SU-DHL-6 (cell line): Measurements from ENCODE around the gene CUEDC1.

Experiments used
- H2AFZ ChIP-seq: fragments of 200-600 bp; sonication (generic); 2 replicates; pipeline ENCODE4 v1.6.1; 2014; ENCODE audit warnings: low read depth, mild to moderate bottlenecking, moderate library complexity, mixed read lengths, antibody characterized with exemption, low read length; ENCODE audit not compliant: severe bottlenecking
- H3F3A ChIP-seq: fragments of 200-600 bp; shearing (Covaris generic); 2 replicates; pipeline ENCODE4 v1.6.0; 2016; ENCODE audit warnings: antibody characterized with exemption, mild to moderate bottlenecking; ENCODE audit not compliant: insufficient read depth
- H3K27ac ChIP-seq: fragments of 200-600 bp; sonication (generic); 2 replicates; pipeline ENCODE4 v1.5.1; 2016; ENCODE audit warnings: low read depth, mild to moderate bottlenecking, low read length, moderate library complexity, mixed read lengths
- H3K27me3 ChIP-seq: fragments of 200-600 bp; sonication (generic), shearing (Covaris generic); 2 replicates; pipeline ENCODE4 v1.6.0; 2014; ENCODE audit warnings: mild to moderate bottlenecking, low read length
- H3K36me3 ChIP-seq: fragments of 200-600 bp; sonication (generic); 2 replicates; pipeline ENCODE4 v1.6.1; 2014; ENCODE audit warnings: mild to moderate bottlenecking, low read length, mixed read lengths
- H3K4me2 ChIP-seq: fragments of 300-600, 200-600 bp; shearing (Covaris generic), sonication (generic); 2 replicates; pipeline ENCODE4 v1.6.0; 2014; ENCODE audit warnings: low read length, low read depth, mild to moderate bottlenecking; ENCODE audit not compliant: poor library complexity, severe bottlenecking
- H3K4me3 ChIP-seq: fragments of 200-600 bp; sonication (generic); 2 replicates; pipeline ENCODE4 v1.5.1; 2014; ENCODE audit warnings: antibody characterized with exemption, low read length, mild to moderate bottlenecking, mixed read lengths; ENCODE audit not compliant: insufficient read depth, poor library complexity, severe bottlenecking
- H3K79me2 ChIP-seq: fragments of 200-600 bp; sonication (generic); 2 replicates; pipeline ENCODE4 v1.6.1; 2014; ENCODE audit warnings: mild to moderate bottlenecking, low read length, moderate library complexity; ENCODE audit not compliant: insufficient read depth
- H3K9ac ChIP-seq: fragments of 200-600 bp; sonication (generic); 2 replicates; pipeline ENCODE4 v1.7.0; 2014; ENCODE audit warnings: mild to moderate bottlenecking, low read length
- H3K9me2 ChIP-seq: fragments of 200-600 bp; sonication (generic); replicated peaks from 2 replicates; pipeline ENCODE4 v1.6.1; 2014; ENCODE audit warnings: low read length; ENCODE audit not compliant: insufficient read depth
- H3K9me3 ChIP-seq: fragments of 200-600 bp; sonication (generic); 2 replicates; pipeline ENCODE4 v1.6.1; 2014; ENCODE audit warnings: low read length, mixed read lengths; ENCODE audit not compliant: insufficient read depth
- H4K20me1 ChIP-seq: fragments of 200-600 bp; sonication (generic); 2 replicates; pipeline ENCODE4 v1.6.1; 2014; ENCODE audit warnings: low read depth, mild to moderate bottlenecking, antibody characterized with exemption, low read length, moderate library complexity, mixed read lengths
- EZH2phosphoT487 ChIP-seq: fragments of 200-600 bp; sonication (generic), shearing (Covaris generic); conservative IDR thresholded peaks from 2 replicates; pipeline ENCODE4 v1.6.1; 2018; ENCODE audit warnings: mild to moderate bottlenecking, antibody characterized with exemption, low read length, moderate library complexity, mixed read lengths
- TF ChIP-seq, protein P1 (sequence below): fragments of 200-600 bp; sonication (generic); IDR thresholded peaks from one replicate; pipeline ENCODE4 v1.5.1; 2017; ENCODE audit warnings: antibody characterized with exemption, mild to moderate bottlenecking, low read length, moderate library complexity; ENCODE audit not compliant: insufficient read depth, poor library complexity, severe bottlenecking

The CUEDC1 gene

GRCh38 chr17:57903961-57904360 lies 51.3 kb downstream of the CUEDC1 start:
- no peak overlapping the region for H3K27ac ChIP-seq
- H4K20me1 ChIP-seq, result no peaks in the 10 kb centered on the region
- H3K4me2 ChIP-seq, result no peak overlapping the region
- TF ChIP-seq, protein P1, sequence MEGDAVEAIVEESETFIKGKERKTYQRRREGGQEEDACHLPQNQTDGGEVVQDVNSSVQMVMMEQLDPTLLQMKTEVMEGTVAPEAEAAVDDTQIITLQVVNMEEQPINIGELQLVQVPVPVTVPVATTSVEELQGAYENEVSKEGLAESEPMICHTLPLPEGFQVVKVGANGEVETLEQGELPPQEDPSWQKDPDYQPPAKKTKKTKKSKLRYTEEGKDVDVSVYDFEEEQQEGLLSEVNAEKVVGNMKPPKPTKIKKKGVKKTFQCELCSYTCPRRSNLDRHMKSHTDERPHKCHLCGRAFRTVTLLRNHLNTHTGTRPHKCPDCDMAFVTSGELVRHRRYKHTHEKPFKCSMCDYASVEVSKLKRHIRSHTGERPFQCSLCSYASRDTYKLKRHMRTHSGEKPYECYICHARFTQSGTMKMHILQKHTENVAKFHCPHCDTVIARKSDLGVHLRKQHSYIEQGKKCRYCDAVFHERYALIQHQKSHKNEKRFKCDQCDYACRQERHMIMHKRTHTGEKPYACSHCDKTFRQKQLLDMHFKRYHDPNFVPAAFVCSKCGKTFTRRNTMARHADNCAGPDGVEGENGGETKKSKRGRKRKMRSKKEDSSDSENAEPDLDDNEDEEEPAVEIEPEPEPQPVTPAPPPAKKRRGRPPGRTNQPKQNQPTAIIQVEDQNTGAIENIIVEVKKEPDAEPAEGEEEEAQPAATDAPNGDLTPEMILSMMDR, result no peak
- no peak for TF ChIP-seq EZH2phosphoT487
- no peak overlapping the region for H3K4me3 ChIP-seq
- H3F3A ChIP-seq, result no peaks in the 10 kb centered on the region
- no peak overlapping the region for H2AFZ ChIP-seq
- no peak overlapping the region for H3K9ac ChIP-seq
- H3K79me2 ChIP-seq, result no peaks in the 10 kb centered on the region
- H3K36me3 ChIP-seq, result no peaks in the 10 kb centered on the region
- H3K9me2 ChIP-seq, result no peaks in the 10 kb centered on the region
- H3K9me3 ChIP-seq, result no peaks in the 10 kb centered on the region
- no peaks in the 10 kb centered on the region for H3K27me3 ChIP-seq

GRCh38 chr17:57902800-57903759 lies 52.1 kb downstream of the CUEDC1 start:
- H3K9me3 ChIP-seq, result no peaks in the 10 kb centered on the region
- no peak overlapping the region for H3K27ac ChIP-seq
- no peaks in the 10 kb centered on the region for H4K20me1 ChIP-seq
- no peaks in the 10 kb centered on the region for H3K9me2 ChIP-seq
- TF ChIP-seq, protein P1, result no peak
- TF ChIP-seq EZH2phosphoT487, result no peak
- no peak overlapping the region for H3K4me2 ChIP-seq
- no peak overlapping the region for H3K9ac ChIP-seq
- H3K27me3 ChIP-seq, result no peaks in the 10 kb centered on the region
- no peaks in the 10 kb centered on the region for H3F3A ChIP-seq
- no peak overlapping the region for H2AFZ ChIP-seq
- H3K36me3 ChIP-seq, result no peaks in the 10 kb centered on the region
- no peaks in the 10 kb centered on the region for H3K79me2 ChIP-seq
- no peak overlapping the region for H3K4me3 ChIP-seq

DNA sequence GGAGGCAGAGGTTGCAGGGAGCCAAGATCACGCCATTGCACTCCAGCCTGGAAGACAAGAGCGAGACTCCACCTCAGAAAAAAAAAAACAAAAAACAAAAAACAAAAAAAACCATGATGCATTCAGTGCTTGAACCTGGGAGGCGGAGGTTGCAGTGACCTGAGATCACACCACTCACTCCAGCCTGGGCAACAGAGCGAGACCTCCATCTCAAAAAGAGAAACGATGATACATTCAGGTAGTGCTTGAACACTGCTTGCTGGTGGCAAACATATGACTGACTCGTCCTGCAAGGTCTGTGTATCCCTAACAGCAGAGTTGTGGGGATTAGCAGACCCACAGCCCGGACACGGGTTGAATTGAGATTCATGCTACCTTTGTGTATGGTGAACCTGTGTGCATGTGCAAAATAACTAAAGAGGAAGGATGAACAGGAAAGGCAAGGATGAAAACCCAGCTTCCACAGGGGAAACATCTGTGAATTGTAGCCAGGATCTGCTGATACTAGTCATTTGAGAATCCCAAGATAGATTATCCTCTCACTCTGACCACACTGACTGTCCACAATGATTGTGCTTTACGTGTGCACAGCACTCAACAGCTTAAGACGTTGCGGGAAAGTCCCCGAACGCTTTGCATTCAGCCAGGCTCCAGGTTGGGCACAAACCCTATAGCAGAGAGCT lies 53.0 kb downstream of the CUEDC1 start:
- TF ChIP-seq EZH2phosphoT487, result no peak
- TF ChIP-seq, protein P1, result no peak
- Histone ChIP-seq H4K20me1 (no peaks in the 10 kb centered on the region), H3K27ac (no peak overlapping the region), H3K4me2 (no peak overlapping the region), H3K9ac (no peak overlapping the region), H3K9me2 (no peaks in the 10 kb centered on the region), H3F3A (no peaks in the 10 kb centered on the region), H3K4me3 (no peak overlapping the region), H3K36me3 (no peaks in the 10 kb centered on the region), H3K9me3 (no peaks in the 10 kb centered on the region), H2AFZ (no peak overlapping the region), H3K79me2 (no peaks in the 10 kb centered on the region), H3K27me3 (no peaks in the 10 kb centered on the region)
